Smooth muscle cell of the coronary artery (primary cell): ENCODE results near the gene UFD1. TPM values are rescaled to one million over a fixed set of nuclear protein-coding genes. Genes with fewer than 3 reads are reported as not detected.

ENCODE experiments used
- total RNA-seq: library from RNA; depleted of rRNA; stranded (reverse); fragments of >200 nt; gene quantifications from 2 replicates; pipeline ENCODE4 v1.2.3, GENCODE V29; 2014; ENCODE audit warnings: low replicate concordance

Gene UFD1, protein sequence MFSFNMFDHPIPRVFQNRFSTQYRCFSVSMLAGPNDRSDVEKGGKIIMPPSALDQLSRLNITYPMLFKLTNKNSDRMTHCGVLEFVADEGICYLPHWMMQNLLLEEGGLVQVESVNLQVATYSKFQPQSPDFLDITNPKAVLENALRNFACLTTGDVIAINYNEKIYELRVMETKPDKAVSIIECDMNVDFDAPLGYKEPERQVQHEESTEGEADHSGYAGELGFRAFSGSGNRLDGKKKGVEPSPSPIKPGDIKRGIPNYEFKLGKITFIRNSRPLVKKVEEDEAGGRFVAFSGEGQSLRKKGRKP
- 56.6 and 87.9 TPM in 2 replicates for total RNA-seq

DNA sequence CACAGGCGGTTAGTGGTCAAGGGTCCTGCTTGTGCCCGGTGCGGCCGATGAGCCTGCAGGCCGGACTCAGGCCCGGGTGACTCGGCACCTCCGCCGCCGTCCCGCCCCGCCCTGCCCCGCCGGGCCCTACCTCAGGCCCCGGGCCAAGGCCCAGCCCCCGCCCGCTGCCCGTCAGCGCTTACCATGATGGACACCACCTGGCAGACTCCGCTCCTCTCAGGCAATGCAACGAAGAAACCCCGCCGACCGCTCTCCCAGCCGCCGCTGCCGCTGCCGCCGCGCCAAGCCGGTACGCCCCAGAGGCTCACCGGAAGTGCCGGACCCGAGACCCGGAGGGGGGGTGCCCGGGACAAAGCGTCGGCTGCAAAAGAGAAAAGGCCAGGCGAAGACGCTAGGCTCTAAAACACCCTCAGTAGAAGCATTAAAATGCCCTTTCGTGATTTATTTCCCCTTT lies at the start of gene UFD1:
Gene UFD1 (minus strand): TSS at position 293 of the 454 bp plus-strand sequence. CDS start 108 bp downstream, at position 185.

GRCh38 chr22:19524170-19525115 lies 45.5 kb upstream of the UFD1 start, which contains the start of gene CLDN5:
Gene CLDN5, minus strand, starts transcription at chr22:19524410. Its CDS starts 155 bp downstream, at chr22:19524255.

DNA sequence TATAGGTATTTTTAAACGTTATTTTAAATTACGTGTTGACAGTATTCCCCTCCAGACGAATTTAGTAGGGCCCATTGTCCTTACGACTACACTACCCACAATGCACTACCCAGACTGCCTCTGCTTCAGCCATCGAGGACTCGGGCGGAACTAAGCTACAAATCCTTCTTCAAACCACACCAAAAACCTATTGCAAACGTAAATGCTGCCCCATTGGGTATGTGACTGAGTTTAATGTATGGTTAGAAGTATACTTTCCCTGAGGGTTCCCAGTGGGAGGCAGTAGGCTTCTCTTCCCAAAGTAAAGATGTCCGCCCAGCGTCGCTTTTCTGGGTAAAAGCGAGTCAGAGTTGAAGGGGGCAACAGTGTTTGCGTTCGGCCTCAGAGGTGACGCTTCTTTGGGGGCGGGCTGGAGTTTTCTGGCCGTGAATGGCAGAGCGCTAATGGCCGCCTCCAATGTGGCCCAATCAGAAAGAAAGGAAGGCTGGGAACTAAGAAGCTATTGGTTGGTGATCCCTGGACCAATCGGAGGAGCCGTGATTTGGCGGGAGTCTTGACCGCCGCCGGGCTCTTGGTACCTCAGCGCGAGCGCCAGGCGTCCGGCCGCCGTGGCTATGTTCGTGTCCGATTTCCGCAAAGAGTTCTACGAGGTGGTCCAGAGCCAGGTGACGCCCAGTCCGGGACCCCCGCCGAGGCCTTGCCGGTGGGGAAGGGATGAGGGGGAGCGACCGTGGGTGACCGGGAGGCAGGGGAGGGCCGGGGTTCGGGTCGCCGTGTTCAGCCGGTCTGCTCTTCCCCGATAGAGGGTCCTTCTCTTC lies 571 bp upstream of the UFD1 start, which contains the start of gene CDC45:
Gene CDC45 (plus strand): TSS at position 566 of the 818 bp plus-strand sequence. CDS start 49 bp downstream, at position 615.

DNA sequence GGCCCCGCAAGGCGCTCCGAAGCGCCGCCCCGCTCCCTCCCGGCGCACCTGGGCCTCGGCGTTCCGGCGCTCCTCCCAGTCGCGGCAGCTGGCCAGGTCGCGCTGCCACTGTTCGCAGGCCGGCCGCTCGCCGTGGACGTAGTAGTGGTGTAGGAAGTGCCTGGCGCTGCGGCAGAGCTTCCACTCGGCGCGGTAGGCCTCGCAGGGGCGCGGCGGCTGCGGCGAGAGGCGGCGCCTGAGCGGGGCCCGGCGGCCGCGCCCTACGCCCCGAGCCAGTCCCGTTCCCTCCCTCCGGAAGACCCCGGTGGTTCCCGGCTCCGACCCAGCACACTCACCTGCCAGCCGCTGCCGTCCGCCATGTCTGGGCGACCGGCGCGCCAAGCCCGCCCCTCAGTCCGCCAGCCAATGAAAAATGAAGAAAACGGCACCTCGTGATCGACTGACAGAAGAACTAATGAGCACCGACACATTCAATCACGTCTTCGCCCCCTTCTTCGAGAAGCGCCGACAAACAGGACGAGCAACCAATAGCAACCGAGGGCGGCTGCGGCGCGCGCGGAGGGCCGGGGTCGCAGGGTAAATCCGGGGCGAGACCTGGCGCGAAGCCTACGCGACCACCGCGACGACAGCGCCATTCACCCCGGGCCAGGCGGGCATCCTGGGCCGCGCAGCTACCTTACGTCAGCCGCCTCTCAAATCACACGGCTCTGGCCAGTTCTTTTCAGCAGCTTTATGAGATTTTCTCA lies 31.5 kb downstream of the UFD1 start, which contains the start of gene C22orf39:
Gene C22orf39 (minus strand): TSS at position 382 of the 746 bp plus-strand sequence. CDS start 23 bp downstream, at position 359.

DNA sequence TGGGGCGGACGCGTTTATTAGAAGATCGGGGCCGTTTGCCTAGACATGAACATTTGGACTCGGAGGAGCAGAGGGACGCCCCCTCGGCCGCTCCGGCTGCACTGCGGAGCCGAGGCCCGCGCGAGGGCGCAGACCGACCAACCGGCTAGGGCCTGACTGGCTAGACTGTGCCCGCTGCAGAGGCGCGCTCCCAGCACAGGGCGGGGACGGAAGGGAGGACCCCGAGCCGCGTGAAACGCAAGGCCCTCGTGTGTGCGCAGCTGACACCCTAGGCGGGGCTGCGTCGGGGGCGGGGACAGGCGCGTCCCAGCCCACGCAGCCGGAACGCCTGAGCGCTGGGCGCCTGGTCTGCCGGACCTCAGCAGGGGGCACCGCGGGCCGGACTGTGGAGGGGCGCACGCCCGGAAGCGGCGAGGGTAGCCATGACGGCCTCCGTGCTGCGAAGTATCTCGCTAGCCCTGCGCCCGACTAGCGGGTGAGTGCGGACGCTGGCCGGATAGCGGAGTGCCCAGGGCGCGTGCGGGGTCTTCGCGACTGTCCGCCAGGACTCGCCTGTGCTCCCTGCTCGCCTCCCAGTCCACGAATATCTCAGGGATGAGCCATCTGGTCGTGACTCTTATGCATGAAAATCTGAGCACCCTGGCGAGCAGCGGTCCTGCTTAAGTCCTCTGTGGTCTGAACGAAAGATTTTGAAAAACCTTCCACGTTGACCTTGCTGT lies 46.7 kb downstream of the UFD1 start, which contains the start of gene MRPL40:
Gene MRPL40 (plus strand): TSS at position 413 of the 719 bp plus-strand sequence. CDS start 10 bp downstream, at position 423.

GRCh38 chr22:19431649-19432132 lies 47.3 kb downstream of the UFD1 start, which contains the start of gene HIRA:
Gene HIRA, minus strand, starts transcription at chr22:19431733. Its CDS starts 257 bp downstream, at chr22:19431476.

Other genes with a start within 250 kb of the UFD1 start
- gene CLTCL1, start 187.5 kb downstream of the UFD1 start, total RNA-seq, result 12.0 and 13.1 TPM in 2 replicates
- gene HIRA, start 47.5 kb downstream of the UFD1 start, total RNA-seq, result 22.8 and 23.9 TPM in 2 replicates
- 20.5 and 43.2 TPM in 2 replicates for gene MRPL40, start 46.6 kb downstream of the UFD1 start, total RNA-seq
- 32.3 and 35.6 TPM in 2 replicates for gene C22orf39, start 31.5 kb downstream of the UFD1 start, total RNA-seq
- 1.8 and 9.5 TPM in 2 replicates for gene CDC45, start 727 bp upstream of the UFD1 start, total RNA-seq
- 0.30 and 5.4 TPM in 2 replicates for gene CLDN5, start 45.2 kb upstream of the UFD1 start, total RNA-seq
- 55.8 and 56.9 TPM in 2 replicates for gene SEPTIN5, start 235.3 kb upstream of the UFD1 start, total RNA-seq
- gene GP1BB, start 244.3 kb upstream of the UFD1 start, total RNA-seq, result 5.3 TPM in 1 of 2 replicates, not detected in the other